NCI-H69 (cell line): ENCODE data around the gene PGAM2.
"Not testable (repeated sequence)": the region's sequence is repeated elsewhere in the genome, so short reads cannot be mapped to it uniquely, and the experiment has no call there.

ENCODE experiments used
- DNase-seq: peaks from one replicate; lab custom pipeline; 2025; lab: John Stamatoyannopoulos, UW

The PGAM2 gene

GRCh38 chr7:44029433-44029832, 35.9 kb downstream of the PGAM2 start:
- DNase-seq: not testable (repeated sequence)

GRCh38 chr7:44022796-44023467, 42.4 kb downstream of the PGAM2 start:
- not testable (repeated sequence) for DNase-seq

- DNase-seq: not testable (repeated sequence)
These were observed 43.3 kb downstream of the PGAM2 start for GRCh38 chr7:44022069-44022468.

- not testable (repeated sequence) for DNase-seq
These were observed 45.5 kb downstream of the PGAM2 start for GRCh38 chr7:44019825-44020224.

GRCh38 chr7:44018857-44019807, 46.2 kb downstream of the PGAM2 start:
- DNase-seq: peak; percentile 98

- DNase-seq: not testable (repeated sequence)
These were observed 50.3 kb downstream of the PGAM2 start for GRCh38 chr7:44015090-44015489.
